SK-N-SH treated with all-trans-retinoic acid at 6 μM for 48 hours (cell line): ENCODE results near the gene DFFA.

Experiments
- ATAC-seq: fragments of 200-7000 bp; cut with Tn5 transposase; 3 replicates; pipeline ENCODE4 v1.9.1; 2020; ENCODE audit warnings: mild to moderate bottlenecking, moderate library complexity
- ARNTL ChIP-seq: fragments of 450-650 bp; formaldehyde crosslinking; IDR thresholded peaks from 2 replicates; pipeline ENCODE4 v1.5.0; 2020; ENCODE audit warnings: low read depth, mild to moderate bottlenecking, moderate library complexity, borderline replicate concordance
- CSDC2 ChIP-seq: fragments of 250-450 bp; sonication (Bioruptor Pico); IDR thresholded peaks from 2 replicates; pipeline ENCODE4 v1.5.0; 2020; ENCODE audit warnings: mild to moderate bottlenecking, moderate library complexity
- ESRRG ChIP-seq: fragments of 250-450 bp; sonication (Bioruptor Pico); IDR thresholded peaks from 2 replicates; pipeline ENCODE4 v1.6.1; 2021; ENCODE audit warnings: mild to moderate bottlenecking
- ISL1 ChIP-seq: fragments of 250-450 bp; sonication (Bioruptor Pico); IDR thresholded peaks from 2 replicates; pipeline ENCODE4 v2.1.2; 2022; ENCODE audit warnings: mild to moderate bottlenecking, moderate library complexity
- OSR1 ChIP-seq: fragments of 250-450 bp; sonication (Bioruptor Pico); IDR thresholded peaks from 2 replicates; pipeline ENCODE4 v1.8.0; 2022; ENCODE audit warnings: moderate library complexity, mild to moderate bottlenecking, inconsistent platforms
- PATZ1 ChIP-seq: fragments of 250-450 bp; sonication (Bioruptor Pico); IDR thresholded peaks from 2 replicates; pipeline ENCODE4 v1.8.0; 2020; ENCODE audit warnings: mild to moderate bottlenecking, moderate library complexity, borderline replicate concordance
- POU6F1 ChIP-seq: fragments of 250-450 bp; sonication (Bioruptor Pico); IDR thresholded peaks from 2 replicates; pipeline ENCODE4 v1.8.0; 2021; ENCODE audit warnings: low read depth, mild to moderate bottlenecking, moderate library complexity, borderline replicate concordance
- PPARA ChIP-seq: fragments of 250-450 bp; sonication (Bioruptor Pico); IDR thresholded peaks from 2 replicates; pipeline ENCODE4 v1.5.0; 2020; ENCODE audit warnings: mild to moderate bottlenecking, borderline replicate concordance
- RARB ChIP-seq: fragments of 250-450 bp; sonication (Bioruptor Pico); IDR thresholded peaks from 2 replicates; pipeline ENCODE4 v1.8.0; 2021; ENCODE audit warnings: mild to moderate bottlenecking, moderate library complexity
- SNAI2 ChIP-seq: fragments of 250-450 bp; sonication (Bioruptor Pico); IDR thresholded peaks from 2 replicates; pipeline ENCODE4 v1.5.0; 2020; ENCODE audit warnings: mild to moderate bottlenecking, moderate library complexity
- TOX ChIP-seq: fragments of 250-450 bp; sonication (Bioruptor Pico); IDR thresholded peaks from 2 replicates; pipeline ENCODE4 v1.8.0; 2021; ENCODE audit warnings: mild to moderate bottlenecking, moderate library complexity, borderline replicate concordance
- TSHZ2 ChIP-seq: fragments of 250-450 bp; sonication (Bioruptor Pico); IDR thresholded peaks from 2 replicates; pipeline ENCODE4 v1.5.0; 2020; ENCODE audit warnings: mild to moderate bottlenecking, moderate library complexity
- ZFP3 ChIP-seq: fragments of 250-450 bp; sonication (Bioruptor Pico); IDR thresholded peaks from 2 replicates; pipeline ENCODE4 v1.5.0; 2020; ENCODE audit warnings: mild to moderate bottlenecking, moderate library complexity
- ZNF565 ChIP-seq: fragments of 450-650 bp; formaldehyde crosslinking; conservative IDR thresholded peaks from 2 replicates; pipeline ENCODE4 v1.5.0; 2020; ENCODE audit warnings: low read depth, mild to moderate bottlenecking, moderate library complexity

Gene DFFA

GRCh38 chr1:10433790-10434189 lies 38.5 kb downstream of the DFFA start:
- no peak for ATAC-seq

GRCh38 chr1:10432910-10433700 lies 39.2 kb downstream of the DFFA start:
- TF ChIP-seq TOX (no peak), TSHZ2 (CRISPR knock-in tag) (no peak), POU6F1 (CRISPR knock-in tag) (no peak), SNAI2 (CRISPR knock-in tag) (no peak), ARNTL (CRISPR knock-in tag) (no peak), ESRRG (CRISPR knock-in tag) (no peak), PATZ1 (no peak), OSR1 (no peak)
- no peak for ATAC-seq

More at GRCh38 chr1:10433790-10434189, 38.5 kb downstream of the DFFA start:
- no peak for TF ChIP-seq ISL1 (CRISPR knock-in tag)
- TF ChIP-seq ARNTL (CRISPR knock-in tag): no peak
- no peak for TF ChIP-seq POU6F1 (CRISPR knock-in tag)
- TF ChIP-seq ZFP3 (CRISPR knock-in tag): no peak
- TF ChIP-seq PPARA: no peak
- TF ChIP-seq ZNF565: no peak
- no peak for TF ChIP-seq CSDC2 (CRISPR knock-in tag)
- TF ChIP-seq SNAI2 (CRISPR knock-in tag): no peak
- no peak for TF ChIP-seq ESRRG (CRISPR knock-in tag)
- TF ChIP-seq RARB (CRISPR knock-in tag): no peak

GRCh38 chr1:10431070-10431730 lies 41.1 kb downstream of the DFFA start:
- ATAC-seq: peak; percentile 20
- no peak for TF ChIP-seq OSR1
- no peak for TF ChIP-seq ESRRG (CRISPR knock-in tag)
- no peak for TF ChIP-seq SNAI2 (CRISPR knock-in tag)

- TF ChIP-seq ESRRG (CRISPR knock-in tag) (0 out of 2 replicates have a peak, but pooled peaks have one; percentile 41), POU6F1 (CRISPR knock-in tag) (no peak), ARNTL (CRISPR knock-in tag) (no peak)
These were observed 41.9 kb downstream of the DFFA start, which contains the start of gene CENPS for GRCh38 chr1:10430216-10431069. TSS of gene CENPS (plus strand) at chr1:10430433. CDS start at chr1:10430518, 85 bp downstream.

More at GRCh38 chr1:10430216-10431069, 41.9 kb downstream of the DFFA start, which contains the start of gene CENPS:
- peak; percentile 91 for ATAC-seq
